HG03280 (cell line): ENCODE results near the gene ACBD4.

Source experiments
- ATAC-seq: cut with Tn5 transposase; IDR thresholded peaks from one replicate; pipeline ENCODE4 v1.9.1; 2021; ENCODE audit warnings: mild to moderate bottlenecking, moderate library complexity; ENCODE audit not compliant: unreplicated experiment

The ACBD4 gene

DNA sequence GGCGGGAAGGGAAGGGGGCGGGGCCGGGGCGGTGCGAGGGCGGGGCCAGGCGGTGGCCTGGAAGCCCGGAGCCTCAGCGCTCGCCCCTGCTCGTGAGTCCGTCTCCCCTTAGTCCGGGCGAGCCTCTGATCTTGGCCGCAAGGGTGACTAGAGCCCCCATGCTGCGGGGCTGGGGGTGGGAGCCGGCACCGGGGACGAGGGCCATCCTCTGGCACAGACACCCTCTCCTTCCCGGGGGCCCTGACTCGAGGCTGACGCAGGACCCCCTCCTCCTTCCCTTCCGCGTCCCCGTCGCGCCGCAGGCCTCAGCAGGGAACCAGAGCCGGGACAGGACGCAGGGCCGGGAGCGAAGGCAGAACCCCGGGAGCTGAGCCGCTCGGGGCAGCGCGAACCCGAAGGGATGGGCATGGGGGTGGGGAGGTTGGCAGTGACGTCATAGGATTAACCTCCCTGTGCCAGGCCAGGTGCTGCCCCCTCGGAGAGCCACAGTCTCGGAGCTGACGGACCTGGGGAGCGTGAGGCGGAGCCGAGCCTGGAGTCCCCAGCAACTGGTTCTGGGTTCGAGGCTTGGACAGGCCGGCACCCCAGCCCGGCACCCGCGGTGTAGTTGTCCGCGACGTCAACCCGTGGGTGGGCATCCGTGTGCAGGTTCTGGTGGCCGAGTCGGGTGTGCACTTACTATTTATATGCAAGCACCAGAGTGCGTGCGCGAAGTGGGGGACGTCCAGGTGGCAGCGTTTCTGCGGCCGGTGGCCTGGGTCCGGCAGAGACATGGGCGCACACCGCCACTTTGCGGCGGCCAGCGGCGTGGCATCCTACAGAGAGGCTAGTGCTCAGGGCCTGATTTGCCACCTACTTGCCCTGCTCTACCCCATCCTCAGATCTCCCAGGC is 2.7 kb upstream of the ACBD4 start:
- no peak for ATAC-seq

DNA sequence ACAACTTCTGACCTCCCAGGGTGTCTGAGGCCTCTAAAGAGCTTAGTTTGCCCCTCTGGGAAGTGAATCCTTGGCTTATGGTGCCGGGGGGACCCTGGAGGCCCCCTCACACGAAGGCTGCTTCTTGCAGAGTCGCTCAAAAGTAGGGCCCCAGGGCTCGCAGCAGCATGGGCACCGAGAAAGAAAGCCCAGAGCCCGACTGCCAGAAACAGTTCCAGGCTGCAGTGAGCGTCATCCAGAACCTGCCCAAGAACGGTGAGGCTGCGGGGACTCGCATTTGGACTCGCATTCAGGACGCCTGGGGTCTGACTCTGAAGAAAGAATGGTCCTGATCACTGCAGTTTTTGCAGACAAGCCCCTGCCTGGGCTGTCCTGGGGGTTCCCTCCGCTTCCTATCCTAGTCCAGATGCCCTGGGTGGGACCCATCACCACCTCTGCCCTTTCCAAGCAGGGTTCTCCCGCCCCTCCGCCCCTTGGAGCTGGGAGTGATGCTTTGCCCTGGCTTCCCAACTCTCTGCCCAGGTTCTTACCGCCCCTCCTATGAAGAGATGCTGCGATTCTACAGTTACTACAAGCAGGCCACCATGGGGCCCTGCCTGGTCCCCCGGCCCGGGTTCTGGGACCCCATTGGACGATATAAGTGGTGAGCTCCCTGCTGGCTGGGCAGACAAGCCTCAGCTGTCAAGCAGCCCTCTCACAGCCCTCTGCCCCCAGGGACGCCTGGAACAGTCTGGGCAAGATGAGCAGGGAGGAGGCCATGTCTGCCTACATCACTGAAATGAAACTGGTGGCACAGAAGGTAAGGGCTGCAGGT is 698 bp downstream of the ACBD4 start:
- no peak for ATAC-seq

DNA sequence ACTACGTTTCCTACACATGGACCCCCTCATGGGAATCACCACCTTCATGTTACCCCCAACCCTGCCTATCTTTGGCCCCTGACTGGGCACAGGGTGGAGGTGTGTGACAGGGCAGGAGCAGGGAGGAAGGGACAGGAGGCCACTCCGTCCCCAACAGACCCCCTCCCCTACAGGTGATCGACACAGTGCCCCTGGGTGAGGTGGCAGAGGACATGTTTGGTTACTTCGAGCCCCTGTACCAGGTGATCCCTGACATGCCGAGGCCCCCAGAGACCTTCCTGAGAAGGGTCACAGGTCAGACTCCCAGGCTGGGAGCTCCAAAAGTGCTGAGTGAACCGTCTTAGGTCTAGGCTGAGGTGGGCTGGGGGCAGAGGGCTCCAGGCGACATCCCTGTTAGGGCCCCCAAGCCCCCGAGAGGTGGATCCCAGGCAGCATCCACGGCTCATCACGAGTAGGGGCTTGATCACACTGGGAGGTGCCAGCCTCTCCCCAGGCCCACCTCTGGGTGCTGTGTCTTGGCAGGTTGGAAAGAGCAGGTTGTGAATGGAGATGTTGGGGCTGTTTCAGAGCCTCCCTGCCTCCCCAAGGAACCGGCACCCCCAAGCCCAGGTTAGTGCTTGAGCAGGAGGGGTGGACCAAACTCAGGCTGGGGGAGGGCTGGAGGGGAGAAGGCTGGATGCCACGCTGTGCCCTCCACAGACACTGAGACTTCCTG is 1.5 kb downstream of the ACBD4 start:
- no peak for ATAC-seq

DNA sequence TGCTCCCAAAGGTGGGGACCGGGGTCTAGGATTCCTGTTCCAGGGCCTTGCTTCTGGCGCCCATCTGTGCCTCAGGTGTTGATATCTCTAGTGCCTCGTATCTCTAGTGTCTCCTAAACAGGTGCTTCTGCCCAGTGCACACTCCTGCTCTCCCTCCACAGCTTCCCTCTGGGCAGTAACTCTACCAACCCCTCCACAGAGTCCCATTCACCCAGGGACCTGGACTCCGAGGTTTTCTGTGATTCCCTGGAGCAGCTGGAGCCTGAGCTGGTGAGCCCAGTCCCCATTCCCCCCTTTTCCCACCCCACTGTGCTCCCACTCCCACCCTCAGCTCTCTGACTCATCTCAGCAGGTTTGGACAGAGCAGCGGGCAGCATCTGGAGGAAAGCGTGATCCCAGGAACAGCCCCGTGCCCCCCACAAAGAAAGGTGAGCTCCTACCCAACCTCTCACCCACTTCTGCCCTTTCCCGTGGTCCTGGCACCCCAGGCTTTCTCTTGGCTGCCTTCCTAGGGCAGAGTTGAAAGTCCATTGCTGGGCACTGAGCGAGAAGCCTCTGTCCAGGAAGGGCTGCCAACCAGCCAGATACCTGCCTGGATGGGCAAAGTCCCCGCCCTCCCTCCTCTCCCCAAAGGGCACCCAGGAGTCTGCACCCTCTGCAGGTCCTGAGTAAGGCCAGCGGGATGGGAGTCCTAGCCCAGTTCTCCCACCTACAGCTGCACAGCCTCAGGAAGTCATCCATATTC is 2.2 kb downstream of the ACBD4 start:
- ATAC-seq = no peak

DNA sequence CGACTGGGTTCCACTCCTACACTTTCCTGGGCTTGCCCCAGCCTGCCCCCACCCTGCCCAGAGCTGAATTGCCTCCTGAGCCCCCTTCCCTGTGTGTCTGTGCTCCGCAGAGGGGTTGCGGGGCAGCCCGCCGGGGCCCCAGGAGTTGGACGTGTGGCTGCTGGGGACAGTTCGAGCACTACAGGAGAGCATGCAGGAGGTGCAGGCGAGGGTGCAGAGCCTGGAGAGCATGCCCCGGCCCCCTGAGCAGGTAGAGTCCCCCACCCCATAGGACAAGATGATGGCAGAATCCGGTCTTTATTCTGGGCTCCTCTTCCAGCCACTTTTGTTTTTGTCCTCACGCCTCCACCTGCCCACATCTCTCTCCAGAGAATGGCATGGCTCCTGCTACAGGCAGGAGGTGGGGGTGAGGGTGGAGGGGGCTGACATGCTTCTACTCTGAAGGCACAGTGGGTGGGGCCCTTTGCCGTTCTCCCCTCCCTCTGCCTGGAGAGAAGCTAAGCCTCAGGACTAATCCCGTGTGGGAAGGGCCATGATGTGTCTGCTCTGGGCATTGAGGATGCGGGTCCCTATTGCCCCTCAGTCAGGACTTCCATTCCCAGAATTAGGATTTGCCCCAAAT is 3.5 kb downstream of the ACBD4 start:
- no peak for ATAC-seq

DNA sequence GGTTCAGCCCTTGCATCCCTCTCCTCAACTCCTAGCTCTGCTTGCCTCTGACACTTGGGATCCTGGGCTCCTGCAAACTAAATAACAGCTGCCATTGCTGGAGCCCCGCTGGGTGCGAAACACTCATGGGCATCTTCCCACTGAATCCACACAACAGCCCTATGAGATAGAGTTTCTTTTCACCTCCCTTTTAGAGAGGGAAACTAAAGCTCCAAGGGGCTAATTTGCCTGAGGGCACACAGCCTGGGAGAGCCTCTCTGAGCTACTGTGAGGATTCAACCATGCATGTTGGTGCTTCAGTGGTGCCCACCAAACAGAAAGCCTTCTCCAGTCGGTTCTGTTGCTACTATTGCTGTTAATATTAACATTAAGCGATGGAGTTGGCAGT is 4.0 kb downstream of the ACBD4 start:
- no peak for ATAC-seq

DNA sequence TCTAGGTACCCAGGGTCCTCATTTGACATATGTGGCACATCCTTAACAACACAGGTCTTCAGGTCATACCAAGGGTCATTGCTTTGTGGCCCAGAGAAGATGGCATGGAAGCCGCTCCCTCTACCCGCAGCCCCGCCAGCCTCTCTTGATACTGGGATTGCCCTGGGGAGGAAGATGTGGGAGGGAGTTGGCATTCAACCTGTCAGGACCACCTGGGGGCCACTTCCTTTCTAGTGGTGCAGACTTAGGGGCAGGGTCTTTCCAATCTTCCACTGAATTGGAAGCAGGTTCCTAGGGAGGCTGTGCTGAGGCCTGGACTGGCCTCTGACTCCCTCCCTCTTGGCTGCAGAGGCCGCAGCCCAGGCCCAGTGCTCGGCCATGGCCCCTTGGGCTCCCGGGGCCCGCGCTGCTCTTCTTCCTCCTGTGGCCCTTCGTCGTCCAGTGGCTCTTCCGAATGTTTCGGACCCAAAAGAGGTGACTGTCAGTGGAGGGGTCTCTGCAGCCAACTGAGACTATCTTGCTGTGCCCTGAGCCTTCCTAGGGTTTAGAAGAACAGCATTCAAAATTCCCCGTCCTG is 7.7 kb downstream of the ACBD4 start:
- no peak for ATAC-seq

DNA sequence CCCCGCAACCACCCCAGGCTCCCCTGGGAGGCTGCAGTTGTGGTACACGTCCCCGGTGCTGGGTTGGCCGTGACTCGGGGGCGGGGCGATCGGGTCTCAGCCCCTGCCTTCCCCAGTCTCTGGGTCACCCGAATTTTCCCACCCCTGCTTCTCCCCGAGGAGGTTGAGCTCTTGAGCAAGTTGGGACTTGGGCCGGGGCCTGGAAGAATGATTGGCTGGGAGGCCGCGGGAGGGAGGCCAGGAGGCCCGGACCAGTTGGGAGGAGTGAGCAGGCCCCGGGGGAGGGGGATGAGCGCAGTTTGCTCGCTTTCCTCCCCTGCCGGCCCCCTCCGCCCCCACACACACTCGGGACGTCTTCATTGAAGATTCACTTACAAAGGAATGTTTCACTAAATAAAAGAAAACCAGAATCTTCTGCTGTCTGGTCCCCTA is 8.3 kb downstream of the ACBD4 start:
- ATAC-seq = no peak

DNA sequence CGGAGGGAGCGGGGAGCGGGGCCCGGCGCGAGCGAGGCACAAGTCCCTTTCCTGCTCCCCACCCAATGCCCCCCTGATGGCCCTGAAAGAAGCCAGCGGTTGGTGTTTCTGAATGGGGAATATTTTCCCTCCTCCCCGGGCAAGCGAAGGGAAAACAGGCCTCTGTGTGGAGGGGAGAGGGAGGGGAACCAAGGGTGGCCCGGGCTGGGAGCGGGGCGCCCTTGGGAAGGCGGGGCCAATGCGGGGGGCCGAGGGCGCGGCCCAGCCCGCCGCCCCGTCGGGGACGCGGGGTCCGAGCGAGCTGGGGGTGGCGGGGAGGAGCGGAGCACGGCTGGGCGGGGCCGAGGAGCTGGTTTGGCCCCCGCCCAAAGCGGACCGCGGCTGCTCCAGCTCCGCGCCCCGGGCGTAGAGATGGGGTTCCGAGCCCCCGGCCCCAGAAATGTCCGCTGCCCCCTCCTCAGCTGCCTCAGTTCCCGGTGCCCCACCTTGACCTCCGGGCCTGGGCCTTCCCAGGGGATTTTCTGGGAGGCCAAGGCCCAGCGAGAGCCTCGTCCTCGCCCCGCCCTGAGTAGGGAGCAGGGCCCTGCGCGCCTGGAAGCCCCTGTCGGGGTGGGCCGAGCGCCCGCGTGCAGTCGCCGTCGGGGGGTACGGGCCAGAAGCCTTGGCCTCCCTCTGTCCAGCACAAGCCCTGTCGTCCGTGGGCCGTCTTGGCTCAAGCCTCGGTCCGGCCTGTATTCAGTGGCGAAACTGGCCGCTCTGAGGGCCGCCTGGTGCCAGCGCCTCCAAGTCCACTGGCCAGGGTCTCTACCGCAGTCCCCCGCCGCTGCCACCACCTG is 8.9 kb downstream of the ACBD4 start:
- no peak for ATAC-seq

DNA sequence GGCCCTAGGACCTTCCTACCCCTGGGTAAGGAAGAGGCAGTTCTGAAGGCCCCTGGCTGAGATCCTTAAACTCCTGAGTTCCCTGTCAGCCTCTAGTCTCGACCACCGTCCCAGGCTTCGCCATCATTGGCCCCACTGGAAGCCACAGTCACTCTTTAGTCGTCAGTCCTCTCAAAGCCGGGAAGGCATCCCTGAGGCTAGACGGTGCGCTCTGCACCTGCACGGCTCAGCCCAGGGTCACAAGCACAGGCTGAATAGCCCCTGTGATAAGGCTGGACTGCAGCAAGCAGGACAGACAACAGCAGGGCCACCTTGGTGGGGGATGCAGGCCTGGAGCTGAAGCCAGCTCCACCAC is 9.5 kb downstream of the ACBD4 start:
- no peak for ATAC-seq

DNA sequence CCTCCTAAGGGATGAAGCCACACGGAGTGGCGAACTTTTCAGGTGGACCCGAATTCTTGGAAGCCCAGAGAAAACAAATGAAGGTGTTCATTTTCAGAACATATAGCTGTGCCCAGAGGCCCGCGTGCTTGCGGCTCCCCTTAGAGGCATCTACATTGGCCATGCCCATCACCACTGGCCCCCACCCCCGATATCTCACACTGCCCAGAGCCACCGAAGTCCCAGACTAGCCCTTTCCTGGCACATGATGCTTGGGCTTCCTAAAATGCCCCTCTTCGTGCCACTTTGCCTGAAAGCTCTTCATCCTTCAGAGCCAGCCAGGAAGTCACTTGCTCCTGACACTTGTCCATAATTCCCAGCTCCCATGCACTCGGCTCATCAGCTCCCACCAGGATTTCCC is 10.7 kb downstream of the ACBD4 start:
- ATAC-seq = no peak

DNA sequence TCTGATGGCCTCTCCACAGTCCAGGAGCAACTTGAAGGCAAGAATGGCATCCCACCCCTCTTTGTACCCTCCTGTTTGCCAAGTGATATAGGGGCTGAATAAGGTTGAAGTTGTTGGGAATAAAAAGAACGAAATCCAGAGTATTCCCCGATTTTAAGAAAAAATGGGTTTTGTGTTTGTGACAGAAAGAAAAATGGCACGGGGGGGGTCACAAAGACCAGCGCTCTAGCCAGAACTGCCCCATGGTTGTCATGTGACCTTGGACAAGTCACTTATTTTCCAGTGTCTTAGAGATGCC is 11.1 kb downstream of the ACBD4 start:
- no peak for ATAC-seq

DNA sequence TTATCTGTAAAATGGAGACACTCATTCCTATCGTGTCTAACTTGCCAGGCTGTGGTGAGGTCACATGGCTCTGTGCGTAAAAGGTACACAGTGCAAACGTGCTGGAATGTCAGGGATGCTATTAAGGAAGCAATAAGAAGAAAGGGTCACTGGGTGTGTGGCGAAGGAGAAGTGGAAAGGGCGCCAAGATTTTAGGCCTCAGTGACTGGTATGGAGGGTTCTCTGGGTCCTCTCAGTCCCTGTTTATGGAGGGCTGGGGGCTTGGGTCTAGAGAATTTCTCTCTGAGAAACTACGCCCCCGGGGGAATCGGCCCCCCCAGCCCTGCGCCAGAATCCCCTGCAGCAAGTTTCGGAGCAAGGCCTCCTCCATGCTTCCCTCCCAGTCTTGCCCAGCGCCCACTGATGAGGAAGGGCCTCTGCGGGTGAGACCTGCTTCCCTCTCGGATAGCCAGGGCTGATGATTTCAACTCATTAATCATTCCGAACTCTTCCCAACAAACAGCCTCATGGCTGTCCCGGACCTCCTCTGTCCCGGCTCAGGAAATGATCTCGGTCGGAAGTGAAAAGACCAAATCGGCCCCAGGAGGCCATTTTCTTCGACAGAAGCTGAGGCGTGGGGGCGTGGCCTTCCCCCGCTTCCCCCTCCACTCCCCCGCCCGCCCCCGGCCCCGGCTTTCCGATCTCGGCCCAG is 11.5 kb downstream of the ACBD4 start:
- ATAC-seq = no peak

DNA sequence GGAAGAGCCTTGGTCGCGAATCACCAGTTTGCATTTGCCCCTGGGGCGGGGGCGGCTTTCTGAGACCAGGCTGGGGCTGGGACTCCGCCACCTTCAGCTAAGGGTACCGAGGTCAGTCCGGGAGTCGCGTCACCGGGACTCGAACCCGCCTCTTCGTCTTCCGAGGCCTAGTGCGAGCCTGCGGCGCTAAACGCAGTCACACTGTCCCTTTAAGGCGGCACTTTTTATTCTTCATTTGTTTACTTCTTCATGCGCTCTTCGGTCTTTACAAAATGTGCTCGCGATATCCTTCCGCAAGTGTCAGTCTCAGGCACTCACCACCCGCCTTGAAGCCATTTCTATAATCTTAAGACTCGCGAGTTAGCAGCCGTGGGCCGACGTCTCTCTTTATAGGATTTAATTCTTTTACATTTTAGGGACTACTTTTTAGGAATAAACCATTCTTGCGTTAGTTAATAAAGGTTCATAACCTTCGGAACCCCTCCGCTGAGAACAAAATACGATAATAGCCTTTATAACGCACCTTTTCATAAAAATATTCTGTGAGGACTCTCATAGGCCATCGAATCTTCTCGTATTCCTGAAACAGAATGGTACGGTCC is 12.2 kb downstream of the ACBD4 start:
- no peak for ATAC-seq

DNA sequence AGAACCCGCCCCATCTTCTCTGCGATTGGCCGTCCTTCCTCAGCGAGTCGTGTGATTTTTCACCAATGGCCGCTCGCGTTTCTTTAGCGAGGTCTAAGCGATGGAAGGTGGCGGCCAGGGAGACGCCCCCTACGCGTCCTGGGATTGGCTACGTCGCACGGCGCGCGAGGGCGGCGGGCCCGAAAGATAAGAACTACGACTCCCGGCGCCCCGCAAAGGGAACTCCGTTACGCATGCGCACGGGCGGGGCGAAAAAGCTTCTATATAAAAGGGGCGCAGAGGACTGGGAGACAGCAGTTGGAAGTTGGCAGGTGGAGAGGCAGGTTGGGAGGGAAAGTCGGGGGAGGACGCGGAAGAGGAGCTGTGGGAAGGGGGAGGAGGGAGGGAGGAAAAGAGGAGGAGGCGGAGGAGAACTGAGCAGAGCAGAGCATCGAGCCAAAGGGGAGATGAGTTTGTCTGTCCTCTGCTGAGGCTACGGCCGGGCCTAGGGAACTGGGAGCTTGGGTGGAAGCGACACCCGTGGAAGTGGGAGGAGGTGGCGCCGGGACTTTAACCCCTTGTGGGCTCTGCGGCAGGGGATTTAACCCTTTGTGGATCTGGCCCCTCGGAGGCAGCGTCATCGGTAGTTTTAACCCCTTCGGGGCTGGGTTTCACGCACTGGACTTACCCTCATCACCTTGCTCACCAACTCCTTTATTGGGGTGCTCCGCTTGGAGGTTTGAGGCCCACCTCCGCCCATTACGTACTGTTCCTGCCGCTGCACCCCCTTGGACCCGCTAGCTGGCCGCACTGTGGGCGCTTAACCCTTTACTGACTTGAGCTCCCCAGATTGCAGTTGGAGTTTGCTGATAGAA is 12.9 kb downstream of the ACBD4 start, which contains the start of gene HEXIM1:
Gene HEXIM1, plus strand, starts transcription at position 293 of the 854 bp plus-strand sequence. CDS start 716 bp downstream, outside the sequence.
- peak; percentile 67 for ATAC-seq

DNA sequence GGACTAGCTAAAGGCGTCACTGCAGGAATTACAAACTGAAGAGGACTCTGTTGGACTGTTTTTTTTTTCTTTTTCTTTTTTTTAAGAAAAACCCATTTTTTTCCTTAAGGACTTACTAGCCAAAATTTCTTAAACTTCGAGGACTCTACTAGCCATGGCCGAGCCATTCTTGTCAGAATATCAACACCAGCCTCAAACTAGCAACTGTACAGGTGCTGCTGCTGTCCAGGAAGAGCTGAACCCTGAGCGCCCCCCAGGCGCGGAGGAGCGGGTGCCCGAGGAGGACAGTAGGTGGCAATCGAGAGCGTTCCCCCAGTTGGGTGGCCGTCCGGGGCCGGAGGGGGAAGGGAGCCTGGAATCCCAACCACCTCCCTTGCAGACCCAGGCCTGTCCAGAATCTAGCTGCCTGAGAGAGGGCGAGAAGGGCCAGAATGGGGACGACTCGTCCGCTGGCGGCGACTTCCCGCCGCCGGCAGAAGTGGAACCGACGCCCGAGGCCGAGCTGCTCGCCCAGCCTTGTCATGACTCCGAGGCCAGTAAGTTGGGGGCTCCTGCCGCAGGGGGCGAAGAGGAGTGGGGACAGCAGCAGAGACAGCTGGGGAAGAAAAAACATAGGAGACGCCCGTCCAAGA is 13.7 kb downstream of the ACBD4 start:
- peak; percentile 28 for ATAC-seq
